GM19455 (cell line): ENCODE data around the gene FOLR2.

Source experiments
- ATAC-seq: cut with Tn5 transposase; IDR thresholded peaks from one replicate; pipeline ENCODE4 v1.9.1; 2021; ENCODE audit not compliant: unreplicated experiment

The FOLR2 gene

DNA sequence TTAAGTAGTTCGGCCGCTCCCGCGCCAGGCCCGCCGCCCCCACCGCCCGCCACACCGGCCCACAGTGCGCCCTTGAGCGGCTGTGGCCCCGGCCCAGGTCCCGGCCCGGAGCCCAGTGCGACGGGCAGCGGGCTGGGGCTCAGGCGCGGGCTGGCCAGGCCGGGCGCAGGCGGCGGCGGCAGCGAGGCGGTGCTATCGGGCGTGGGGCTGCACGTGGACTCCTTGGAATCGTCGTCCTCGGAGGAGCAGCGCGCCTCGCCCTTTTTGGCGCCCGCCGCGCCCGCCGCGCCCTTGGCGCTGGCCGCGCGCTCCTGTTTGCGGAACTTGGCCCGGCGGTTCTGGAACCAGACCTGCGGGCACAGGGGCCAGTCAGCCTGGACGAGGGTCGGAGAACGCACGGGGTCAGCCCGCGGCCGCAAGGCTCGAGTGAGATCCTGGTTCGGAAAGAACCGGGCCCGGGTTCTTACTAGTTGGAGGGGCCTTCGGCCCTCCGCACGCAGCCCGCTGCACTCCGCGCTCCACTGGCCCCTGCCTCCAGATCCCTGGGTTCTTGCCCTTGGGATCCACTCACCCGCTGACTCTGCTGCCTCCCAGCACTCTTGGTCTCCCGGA is 23.4 kb downstream of the FOLR2 start:
- ATAC-seq = no peak

DNA sequence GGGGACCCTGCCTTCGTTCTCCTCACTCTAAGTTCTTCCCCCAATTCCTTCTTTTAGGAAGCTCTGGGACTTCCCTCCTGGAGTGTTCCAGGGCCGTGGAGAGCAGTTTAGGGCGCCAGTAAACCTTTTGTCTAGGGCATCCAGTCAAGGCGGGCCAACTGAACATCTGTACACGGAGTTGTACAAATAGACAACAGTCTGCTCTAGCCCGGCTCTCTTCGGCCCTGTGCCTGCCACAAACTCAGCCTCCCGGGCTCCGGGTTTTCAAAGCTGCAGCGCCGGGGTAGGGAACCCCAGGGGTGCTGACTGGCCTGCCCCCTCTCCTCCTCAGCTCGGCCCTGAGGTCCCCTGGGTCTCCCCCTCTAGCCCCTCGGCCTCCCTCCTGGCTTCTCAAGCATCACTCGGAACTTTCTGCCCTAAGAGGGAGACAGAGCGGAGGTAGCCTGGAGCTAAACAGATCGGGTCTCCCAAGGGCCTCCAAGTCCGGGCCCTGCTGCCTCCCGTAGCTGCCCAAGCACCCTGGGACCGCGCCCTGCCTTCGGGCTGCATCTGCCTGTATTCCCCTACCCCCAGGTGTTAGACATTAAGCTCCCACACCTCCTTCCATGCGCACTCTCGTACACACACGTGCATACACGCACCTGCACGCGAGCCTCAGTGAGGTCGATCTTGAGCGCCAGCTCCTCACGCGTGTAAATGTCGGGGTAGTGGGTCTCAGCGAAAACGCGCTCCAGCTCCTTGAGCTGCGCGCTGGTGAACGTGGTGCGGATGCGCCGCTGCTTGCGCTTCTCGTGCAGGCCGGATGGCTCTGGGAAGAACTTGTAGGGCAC is 24.1 kb downstream of the FOLR2 start:
- no peak for ATAC-seq

DNA sequence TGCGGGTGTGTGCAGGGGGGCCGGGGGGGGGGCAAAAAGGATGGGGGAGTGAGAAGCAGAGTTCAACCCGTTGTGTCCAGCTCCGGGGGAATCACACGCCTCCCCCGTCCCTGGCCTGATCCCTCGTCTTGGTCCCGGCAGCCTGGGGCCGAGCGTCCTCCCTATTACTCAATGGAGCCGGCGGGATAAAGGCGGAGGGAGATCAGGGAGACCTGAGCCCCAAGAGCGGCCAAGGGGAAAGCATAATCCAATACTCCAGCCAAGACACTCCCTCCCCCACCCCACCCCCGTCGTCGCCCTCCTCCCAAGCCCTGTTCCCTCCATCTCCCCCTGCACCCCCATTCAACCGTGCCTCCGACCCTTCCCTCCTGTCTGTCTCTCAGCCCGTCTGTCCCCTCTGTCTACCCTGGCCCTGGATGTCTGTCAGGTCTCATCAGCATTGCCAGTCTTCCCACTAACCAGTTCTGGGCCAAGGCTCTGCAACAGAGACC is 24.7 kb downstream of the FOLR2 start:
- ATAC-seq = no peak

DNA sequence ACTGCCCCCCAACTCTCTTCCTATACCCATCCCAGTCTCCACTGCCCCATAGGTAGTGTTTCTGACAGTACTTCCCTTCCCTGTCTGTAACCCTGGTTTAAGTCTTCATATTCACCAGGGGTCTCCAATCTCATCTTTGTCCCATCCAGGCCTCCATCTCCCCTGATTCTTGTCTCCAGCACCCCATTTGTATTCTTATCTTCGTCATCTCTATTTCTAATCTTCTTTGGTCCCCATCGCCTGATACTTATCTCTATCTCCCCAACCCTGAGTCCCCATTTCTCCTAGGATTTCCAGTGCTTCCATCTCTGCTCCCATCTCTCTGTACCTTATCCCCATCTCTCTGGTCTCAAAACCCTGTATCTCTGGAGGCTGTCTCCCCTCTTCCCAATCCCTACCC is 25.5 kb downstream of the FOLR2 start:
- no peak for ATAC-seq

DNA sequence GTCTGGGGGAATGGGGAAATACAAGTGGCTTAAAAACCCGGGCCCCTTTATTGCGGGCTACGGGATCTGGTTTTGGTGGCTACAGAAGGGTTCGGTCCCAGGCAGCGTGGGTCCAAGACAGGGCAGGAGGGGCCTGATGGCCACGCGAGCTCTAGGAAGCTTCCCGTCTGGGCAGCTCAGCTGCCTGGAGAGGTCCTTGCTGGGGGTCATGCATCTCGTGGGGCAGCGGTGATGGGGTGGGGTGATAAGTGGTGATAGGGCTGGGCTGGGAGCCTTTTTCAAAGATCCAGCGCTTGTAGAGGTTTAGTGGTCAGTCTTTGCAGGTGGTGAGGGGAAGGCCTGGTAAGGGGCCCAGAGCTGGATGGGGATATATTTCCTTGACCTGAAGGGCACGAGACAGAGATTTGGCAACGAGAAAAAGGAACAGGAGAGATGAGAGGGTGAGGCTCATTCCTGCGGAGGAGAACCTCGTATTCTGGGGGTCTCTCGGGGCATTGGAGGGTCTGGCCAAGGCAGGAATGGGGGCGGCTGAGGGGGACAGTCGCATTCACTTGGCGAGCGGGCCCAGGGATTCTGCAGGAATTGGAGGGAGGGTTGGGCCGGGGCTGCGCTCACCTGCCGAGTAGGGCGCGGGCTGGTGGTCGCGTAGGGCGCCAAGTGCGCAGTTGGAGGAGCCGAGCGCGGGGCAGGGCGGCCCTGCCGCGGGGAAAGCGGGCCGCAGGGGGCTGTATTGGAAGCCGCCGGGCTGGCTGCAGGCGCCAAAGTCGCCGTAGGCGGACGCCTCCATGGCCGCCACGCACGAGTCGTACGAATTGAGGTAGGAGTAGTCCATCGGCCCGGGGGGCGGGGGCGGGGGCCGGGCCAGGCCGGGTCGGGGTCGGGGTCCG is 26.8 kb downstream of the FOLR2 start:
- no peak for ATAC-seq

DNA sequence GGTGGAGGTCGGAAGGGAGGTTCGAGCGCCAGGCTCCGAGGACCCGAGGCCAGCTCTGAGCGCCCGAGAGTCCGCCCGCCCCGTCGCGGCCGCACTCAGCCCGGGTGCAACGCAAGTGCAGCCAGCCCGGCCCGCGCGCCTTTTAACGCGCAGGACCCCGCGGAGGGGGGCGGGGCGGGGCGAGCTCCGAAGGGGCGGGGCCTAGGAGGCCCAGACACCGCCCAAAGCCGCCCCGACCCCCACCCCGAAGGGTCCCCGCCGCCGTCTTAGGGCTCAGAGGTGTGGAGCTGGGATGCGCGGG is 27.4 kb downstream of the FOLR2 start, which contains the start of gene PHOX2A:
Gene PHOX2A, minus strand, starts transcription at position 117 of the 301 bp plus-strand sequence. CDS start 172 bp downstream, outside the sequence.
- ATAC-seq = no peak

DNA sequence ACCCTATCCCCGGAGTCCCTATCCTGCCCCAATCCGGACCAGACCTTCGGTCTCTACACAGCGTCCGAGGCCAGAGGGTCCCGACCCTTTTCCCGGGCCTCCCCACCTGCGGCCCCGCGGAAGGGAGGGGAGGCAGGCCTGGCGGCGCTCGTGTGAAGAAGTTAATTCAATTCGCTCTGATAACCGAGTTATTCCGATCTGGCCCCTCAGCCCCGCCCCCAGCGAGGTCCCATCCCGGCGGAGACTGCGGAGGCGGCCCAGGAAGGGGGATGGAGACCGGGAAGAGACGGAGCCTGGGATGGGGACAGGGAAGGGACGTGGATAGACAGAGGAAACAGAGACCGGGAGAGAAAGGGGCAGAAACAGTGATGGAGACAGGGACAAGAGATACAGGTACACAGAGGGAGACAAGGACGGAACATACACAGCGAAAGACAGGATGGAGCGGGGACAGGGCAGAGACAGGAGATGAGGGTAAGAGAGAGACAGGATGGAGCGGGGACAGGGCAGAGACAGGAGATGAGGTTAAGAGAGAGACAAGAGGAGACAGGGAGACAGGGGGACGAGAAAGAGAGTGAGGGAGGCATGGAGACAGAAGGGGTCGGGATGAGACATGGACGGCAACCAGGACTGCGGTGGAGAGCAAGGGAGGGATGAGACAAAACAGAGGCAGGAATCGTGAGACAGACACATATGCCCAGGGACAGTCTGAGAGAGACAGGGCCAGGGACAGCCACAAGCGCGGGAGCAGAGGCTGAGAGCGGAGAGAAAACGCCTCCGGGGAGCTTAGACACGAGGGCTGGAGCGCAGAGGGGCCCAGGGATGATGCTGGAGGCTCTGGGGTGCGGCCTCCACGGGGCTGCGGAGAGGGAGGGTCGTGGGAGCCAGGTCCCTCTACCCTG is 28.0 kb downstream of the FOLR2 start:
- no peak for ATAC-seq

DNA sequence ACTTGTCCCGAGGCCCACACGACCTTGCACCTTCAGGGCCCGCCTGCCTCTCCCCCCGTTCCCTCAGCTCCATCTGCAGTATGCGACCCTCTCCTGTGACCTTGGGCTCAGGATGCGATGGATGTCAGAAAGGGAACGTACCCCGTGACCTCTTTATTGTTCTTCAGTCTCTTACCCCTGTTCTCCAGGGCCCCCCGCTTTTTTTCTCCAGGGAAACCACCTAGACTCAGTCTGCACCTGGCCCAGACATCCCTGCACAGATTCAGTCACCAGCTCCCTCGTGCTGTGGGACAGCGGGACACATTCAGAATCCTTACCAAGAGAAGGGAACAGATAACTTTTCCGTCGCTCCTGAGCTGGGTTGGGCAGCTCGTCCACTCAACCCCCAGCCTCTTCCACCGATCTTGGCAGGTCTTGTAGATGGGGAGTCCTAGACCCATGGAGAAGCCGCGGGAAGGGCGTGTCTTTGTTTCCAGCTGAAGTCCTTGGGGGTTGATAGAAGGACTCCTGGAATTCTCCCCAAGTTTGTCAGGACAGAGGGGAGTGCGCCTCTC is 28.7 kb downstream of the FOLR2 start:
- no peak for ATAC-seq

DNA sequence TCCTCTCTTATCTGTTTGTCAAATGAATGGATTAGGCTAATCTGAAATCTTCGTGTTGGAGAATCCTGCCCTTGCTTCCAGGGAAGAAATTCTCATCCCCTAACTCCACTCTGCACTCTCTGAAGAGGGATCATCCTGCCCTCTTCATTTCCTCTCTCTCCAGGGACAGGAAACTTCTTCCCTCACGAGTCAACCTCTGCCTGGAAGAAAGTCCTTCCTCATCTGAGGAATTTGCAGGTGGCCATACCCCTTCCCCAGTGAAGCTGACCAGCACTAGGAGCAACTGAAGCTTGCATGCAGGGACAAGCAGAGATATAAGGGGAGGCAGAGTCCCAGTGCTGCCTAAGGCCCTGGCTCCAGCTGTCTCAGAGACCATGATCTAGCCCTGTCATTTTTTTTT is 31.0 kb downstream of the FOLR2 start:
- no peak for ATAC-seq

DNA sequence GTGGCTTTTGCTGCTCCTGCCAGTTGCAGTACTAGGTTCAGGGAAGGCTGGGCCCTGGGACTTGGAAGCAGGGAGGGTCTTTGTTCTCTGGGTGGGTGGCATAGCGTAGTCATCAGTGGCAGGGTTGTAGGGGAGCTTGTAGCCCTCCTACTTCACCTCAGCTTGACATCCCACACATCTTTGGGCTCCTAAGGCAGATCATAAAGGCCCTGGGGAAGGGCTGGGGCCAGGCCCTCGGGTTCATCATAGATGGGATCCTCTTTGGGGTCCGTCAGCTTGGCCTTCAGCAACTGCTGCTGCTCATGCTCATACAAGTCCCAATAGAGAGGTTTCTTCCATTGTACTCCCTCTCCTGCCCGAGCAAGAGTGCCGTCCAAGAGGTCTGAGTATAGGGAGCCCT is 33.4 kb downstream of the FOLR2 start:
- no peak for ATAC-seq

DNA sequence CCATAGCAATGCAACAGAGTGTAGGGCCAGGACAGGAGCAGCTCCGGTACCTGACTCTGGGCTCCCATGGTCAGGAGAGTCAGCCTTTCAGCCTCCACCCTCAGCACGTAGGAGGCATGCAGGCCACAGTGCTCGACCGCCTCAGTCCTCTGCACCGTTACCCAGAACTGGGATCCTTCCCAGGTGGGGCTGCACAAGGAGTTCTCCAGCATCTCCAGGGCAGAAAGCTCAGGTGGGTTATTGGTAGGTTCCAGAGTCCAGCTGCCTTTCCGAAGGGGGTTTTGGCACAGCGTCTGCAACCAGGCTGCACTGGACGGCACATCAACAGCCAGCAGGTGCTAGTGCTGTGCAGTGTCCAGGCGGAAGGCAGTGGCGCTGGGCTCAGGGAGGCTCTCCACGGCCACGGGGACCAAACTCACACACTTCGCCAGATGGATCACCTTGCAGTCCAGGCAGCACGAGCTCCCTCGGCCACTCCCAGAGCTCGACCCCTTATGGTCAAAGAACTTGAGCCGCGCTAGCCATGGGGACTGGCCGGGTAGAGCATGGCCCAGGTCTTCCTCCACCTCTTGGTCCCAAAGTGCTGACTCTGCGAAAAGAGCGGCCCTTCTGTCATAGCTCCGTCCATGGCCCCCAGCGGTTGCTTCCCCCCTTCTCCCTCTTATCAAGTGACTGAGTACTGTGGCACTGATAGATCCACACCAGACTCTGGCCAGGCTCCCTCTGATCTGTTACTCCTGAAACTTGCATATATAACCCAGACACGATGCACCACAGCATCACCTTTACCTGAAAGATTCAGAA is 34.3 kb downstream of the FOLR2 start:
- no peak for ATAC-seq

DNA sequence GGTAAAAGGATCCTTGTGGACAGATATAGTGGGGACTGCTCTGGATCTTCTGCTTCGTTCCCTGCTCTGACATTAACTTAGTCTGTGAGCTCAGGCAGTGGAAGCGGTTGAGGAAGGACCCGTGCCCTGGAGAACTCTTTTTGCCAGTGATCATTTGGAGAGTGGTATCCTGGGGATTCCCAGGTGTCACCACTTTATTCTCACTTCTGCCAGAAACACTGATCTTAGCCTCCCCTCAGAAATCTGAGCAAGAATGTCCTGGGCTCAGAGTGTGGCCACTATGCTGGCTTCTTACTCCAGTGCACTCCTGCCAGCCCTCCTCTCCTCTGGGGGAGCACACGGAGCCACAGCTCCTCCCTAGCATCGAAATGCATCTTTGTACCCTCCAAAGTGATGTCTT is 35.0 kb downstream of the FOLR2 start:
- ATAC-seq = no peak

DNA sequence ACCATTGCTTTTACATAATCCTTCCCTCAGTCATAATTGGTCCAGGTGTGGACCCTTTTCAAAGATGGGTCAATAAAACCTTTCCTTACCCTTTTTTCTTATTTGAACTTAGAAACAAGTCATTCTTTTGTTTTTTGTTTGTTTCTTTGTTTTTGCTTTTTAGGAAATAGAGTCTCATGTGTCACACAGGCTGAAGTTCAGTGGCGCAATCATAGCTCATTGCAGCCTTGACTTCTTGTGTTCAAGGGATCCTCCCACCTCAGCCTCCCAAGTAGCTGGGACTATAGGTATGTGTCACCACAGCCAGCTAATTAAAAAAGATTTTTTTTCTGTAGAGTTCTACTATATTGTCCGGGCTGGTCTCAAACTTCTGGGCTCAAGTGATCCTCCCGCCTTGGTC is 36.8 kb downstream of the FOLR2 start:
- no peak for ATAC-seq

DNA sequence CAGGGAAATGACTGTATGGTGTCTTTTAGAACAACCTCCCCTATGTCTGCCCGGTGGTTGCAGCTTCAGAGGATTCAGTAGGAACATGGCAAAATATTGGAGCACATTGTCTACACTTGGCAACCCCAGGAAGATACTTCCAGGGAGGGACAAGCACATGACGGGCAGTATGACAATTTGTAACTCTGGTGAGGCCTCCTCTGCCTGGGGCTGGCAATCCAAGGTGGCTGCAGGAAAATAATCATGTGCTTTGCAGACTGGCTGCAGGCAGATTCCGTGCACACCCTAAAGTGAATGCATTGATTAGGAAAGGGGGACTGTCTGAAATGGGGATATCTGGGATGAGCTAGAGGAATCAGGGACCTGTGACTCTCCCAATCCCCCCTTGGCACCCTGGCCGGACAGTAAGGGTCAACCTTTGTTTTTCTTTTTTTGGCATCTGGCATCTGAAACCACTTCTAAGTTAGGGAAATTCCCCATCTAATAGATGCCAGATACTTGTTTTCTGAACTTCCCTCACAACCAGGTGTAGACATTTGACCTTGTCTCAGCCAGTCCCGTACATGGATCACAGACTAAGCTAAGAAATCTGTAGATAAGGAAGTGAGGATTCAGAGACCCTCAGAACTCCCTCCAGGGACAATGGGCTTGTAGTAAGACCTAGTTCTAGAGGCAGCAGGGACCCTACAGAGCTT is 37.9 kb downstream of the FOLR2 start:
- no peak for ATAC-seq

DNA sequence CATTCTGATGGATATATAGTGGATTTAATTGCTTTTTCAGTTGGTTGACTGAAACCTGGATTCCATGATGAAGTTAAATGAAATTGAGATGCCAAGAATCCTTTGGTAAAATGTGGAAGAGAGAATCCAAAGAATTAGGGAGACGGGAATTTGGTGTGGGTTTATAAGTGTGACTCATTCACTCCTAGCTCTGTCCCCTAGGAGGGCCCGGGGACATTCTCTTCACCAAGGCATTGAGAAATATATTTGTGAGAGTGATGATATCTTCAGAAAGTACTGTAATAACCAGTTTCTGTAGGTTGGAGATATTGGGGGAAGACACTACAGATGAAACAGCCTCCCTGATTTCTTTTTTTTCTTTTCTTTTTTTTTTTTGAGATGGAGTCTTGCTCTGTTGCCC is 41.0 kb downstream of the FOLR2 start:
- ATAC-seq = no peak

DNA sequence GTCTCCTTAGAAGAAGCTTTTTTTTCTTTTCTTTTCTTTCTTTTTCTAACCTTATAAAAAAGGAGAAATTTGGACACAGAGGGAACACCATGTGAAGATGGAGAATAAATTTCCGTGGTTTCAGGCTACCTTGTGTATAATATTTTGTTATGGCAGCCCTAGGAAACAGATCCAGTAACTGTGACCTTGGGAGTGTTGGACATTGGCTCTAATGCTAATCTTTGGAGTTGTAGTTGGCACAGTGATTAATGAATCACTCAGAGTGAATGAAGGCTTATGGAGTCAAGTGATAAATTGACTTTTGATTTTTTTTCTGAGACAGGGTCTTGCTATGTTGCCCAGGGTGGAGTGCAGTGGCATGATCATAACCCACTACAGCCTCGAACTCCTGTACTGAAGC is 42.9 kb downstream of the FOLR2 start:
- ATAC-seq = no peak

DNA sequence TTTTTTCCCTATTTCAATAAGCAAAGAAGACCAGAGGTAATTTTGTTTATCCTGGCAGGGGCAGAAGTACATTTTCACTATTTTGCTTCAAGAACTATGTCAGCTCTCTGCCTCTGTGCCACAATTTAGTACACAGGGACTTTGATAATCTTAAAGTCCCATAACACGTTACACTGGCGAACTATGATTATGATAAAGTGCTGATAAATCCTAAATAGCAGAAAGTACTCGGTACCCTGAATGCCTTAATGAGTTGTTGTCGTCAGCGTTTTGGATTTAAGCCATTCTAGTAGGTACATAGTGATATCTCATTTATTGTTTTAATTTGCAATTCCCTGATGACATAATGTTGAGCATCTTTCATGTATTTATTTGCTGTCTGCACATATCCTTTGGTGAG is 44.0 kb downstream of the FOLR2 start:
- no peak for ATAC-seq

DNA sequence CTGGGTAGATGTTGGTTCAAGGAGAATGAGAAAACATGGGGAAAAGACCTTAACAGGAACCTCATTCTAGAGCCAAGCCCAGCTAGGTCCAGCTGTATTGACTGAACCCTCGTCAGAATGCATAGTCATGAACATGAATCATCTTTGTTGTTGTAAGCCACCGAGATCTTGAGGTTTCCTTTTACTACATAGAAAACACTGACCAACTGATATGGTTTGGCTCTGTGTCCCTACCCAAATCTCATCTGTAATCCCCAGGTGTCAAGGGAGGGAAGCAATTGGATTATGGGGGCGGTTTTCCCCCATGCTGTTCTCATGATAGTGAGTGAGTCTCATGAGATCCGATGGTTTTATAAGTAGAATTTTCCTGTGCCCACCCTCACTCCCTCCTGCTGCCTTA is 46.8 kb downstream of the FOLR2 start:
- no peak for ATAC-seq

DNA sequence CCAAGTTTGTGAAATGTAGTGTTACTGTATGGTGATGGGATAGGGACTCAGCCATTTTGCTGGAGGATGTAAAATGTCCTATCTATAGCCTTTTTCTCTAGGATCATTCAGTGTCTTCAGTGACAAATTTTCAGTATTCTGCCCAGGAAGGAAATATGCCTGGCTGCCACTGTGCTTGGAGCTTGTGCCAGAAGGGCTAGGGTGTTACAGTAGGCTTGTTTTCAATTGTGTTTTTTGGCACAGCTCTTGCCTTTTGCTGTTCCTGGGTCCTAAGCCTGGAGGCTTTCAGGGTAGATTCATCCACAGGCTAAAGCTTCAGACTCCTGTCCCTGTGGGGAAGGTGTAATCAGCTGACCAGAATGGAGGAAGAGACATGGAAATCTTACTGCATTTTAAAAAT is 49.4 kb downstream of the FOLR2 start:
- no peak for ATAC-seq
